HG03039 (cell line): ENCODE measurements around the gene MALL.
"Not testable (repeated sequence)": the region's sequence is repeated elsewhere in the genome, so short reads cannot be mapped to it uniquely, and the experiment has no call there.

Source experiments
- ATAC-seq: cut with Tn5 transposase; IDR thresholded peaks from one replicate; pipeline ENCODE4 v1.9.1; 2021; ENCODE audit warnings: mild to moderate bottlenecking, moderate library complexity; ENCODE audit not compliant: unreplicated experiment

MALL gene

GRCh38 chr2:110054521-110055407 lies 60.9 kb downstream of the MALL start:
- ATAC-seq: not testable (repeated sequence)

GRCh38 chr2:110053688-110054087 lies 61.9 kb downstream of the MALL start:
- not testable (repeated sequence) for ATAC-seq

GRCh38 chr2:110052166-110052565 lies 63.5 kb downstream of the MALL start:
- ATAC-seq: not testable (repeated sequence)

GRCh38 chr2:110050222-110050621 lies 65.4 kb downstream of the MALL start:
- ATAC-seq: not testable (repeated sequence)

- ATAC-seq: not testable (repeated sequence)
These were observed 65.9 kb downstream of the MALL start for GRCh38 chr2:110049769-110050168.

- not testable (repeated sequence) for ATAC-seq
These were observed 67.1 kb downstream of the MALL start for GRCh38 chr2:110048255-110049197.

GRCh38 chr2:110047225-110047624 lies 68.4 kb downstream of the MALL start:
- not testable (repeated sequence) for ATAC-seq

- ATAC-seq: not testable (repeated sequence)
These were observed 73.5 kb downstream of the MALL start for GRCh38 chr2:110041941-110042660.

- not testable (repeated sequence) for ATAC-seq
These were observed 78.3 kb downstream of the MALL start for GRCh38 chr2:110037336-110037735.

- not testable (repeated sequence) for ATAC-seq
These were observed 80.2 kb downstream of the MALL start for GRCh38 chr2:110035384-110035783.

GRCh38 chr2:110034935-110035334 lies 80.7 kb downstream of the MALL start:
- not testable (repeated sequence) for ATAC-seq
